Glutamatergic neuron (in vitro differentiated cells): ENCODE results near the gene ASPM. TPM values are rescaled to one million over a fixed set of nuclear protein-coding genes. Genes with fewer than 3 reads are reported as not detected.

Source experiments
- DNase-seq: peaks from one replicate; pipeline ENCODE4 v3.0.0; 2022
- H3K27ac Mint-ChIP-seq: one replicate; pipeline ENCODE4 v1.8.0; 2020; ENCODE audit warnings: mild to moderate bottlenecking, mixed read lengths, inconsistent platforms; ENCODE audit not compliant: unreplicated experiment
- H3K27me3 Mint-ChIP-seq: one replicate; pipeline ENCODE4 v1.8.0; 2020; ENCODE audit warnings: mild to moderate bottlenecking, moderate library complexity, mixed read lengths, inconsistent platforms; ENCODE audit not compliant: unreplicated experiment
- H3K36me3 Mint-ChIP-seq: one replicate; pipeline ENCODE4 v1.8.0; 2020; ENCODE audit warnings: mild to moderate bottlenecking, mixed read lengths, inconsistent platforms; ENCODE audit not compliant: unreplicated experiment
- H3K4me1 Mint-ChIP-seq: one replicate; pipeline ENCODE4 v1.8.0; 2020; ENCODE audit warnings: mild to moderate bottlenecking, low read depth, mixed read lengths, inconsistent platforms; ENCODE audit not compliant: unreplicated experiment
- H3K4me3 Mint-ChIP-seq: one replicate; pipeline ENCODE4 v1.8.0; 2020; ENCODE audit warnings: mild to moderate bottlenecking, mixed read lengths, inconsistent platforms; ENCODE audit not compliant: unreplicated experiment
- H3K9me3 Mint-ChIP-seq: one replicate; pipeline ENCODE4 v1.8.0; 2020; ENCODE audit warnings: mild to moderate bottlenecking, moderate library complexity, mixed read lengths, inconsistent platforms; ENCODE audit not compliant: unreplicated experiment
- CTCF ChIP-seq: fragments of 200-600 bp; sonication (generic); IDR thresholded peaks from one replicate; pipeline ENCODE4 v1.5.0; 2021; ENCODE audit not compliant: partially characterized antibody, unreplicated experiment
- total RNA-seq: library from RNA; stranded (reverse); fragmentation: NEBNext Ultra II Directional; extraction: Animal tissue kit (Norgen Biotek cat#: 25700); gene quantifications from one replicate; pipeline ENCODE4 v1.2.1, GENCODE V29; 2021; ENCODE audit not compliant: unreplicated experiment

Gene ASPM
- total RNA-seq, 1 donor from 2014 or later = 5.9 TPM

- Mint-ChIP-seq H3K27ac (no peak overlapping the region), H3K9me3 (no peaks in the 10 kb centered on the region), H3K4me3 (no peak overlapping the region), H3K27me3 (no peaks in the 10 kb centered on the region), H3K36me3 (no peaks in the 10 kb centered on the region), H3K4me1 (no peaks in the 10 kb centered on the region)
- DNase-seq = no peak
- no peak for TF ChIP-seq CTCF
Measured at GRCh38 chr1:197124376-197124775, 22.1 kb downstream of the ASPM start.

- no peaks in the 10 kb centered on the region for H3K36me3 Mint-ChIP-seq
- no peaks in the 10 kb centered on the region for H3K9me3 Mint-ChIP-seq
Measured at GRCh38 chr1:197116156-197116555, 30.3 kb downstream of the ASPM start.

GRCh38 chr1:197106869-197107268, 39.6 kb downstream of the ASPM start:
- DNase-seq = no peak
- Mint-ChIP-seq H3K9me3 (no peaks in the 10 kb centered on the region), H3K4me1 (no peaks in the 10 kb centered on the region), H3K36me3 (no peaks in the 10 kb centered on the region), H3K27me3 (no peaks in the 10 kb centered on the region), H3K4me3 (no peak overlapping the region), H3K27ac (no peak overlapping the region)
- TF ChIP-seq CTCF = no peak

More at GRCh38 chr1:197116156-197116555, 30.3 kb downstream of the ASPM start:
- no peak overlapping the region for H3K27ac Mint-ChIP-seq
- no peaks in the 10 kb centered on the region for H3K4me1 Mint-ChIP-seq
- no peak overlapping the region for H3K4me3 Mint-ChIP-seq
- no peaks in the 10 kb centered on the region for H3K27me3 Mint-ChIP-seq
- TF ChIP-seq CTCF = no peak
- DNase-seq = no peak

GRCh38 chr1:197103300-197103699, 43.2 kb downstream of the ASPM start:
- H3K36me3 Mint-ChIP-seq = no peaks in the 10 kb centered on the region
- no peak for DNase-seq

GRCh38 chr1:197101978-197102377, 44.5 kb downstream of the ASPM start:
- DNase-seq = no peak
- Mint-ChIP-seq H3K4me3 (no peak overlapping the region), H3K27ac (no peak overlapping the region), H3K36me3 (no peaks in the 10 kb centered on the region), H3K4me1 (no peaks in the 10 kb centered on the region), H3K9me3 (no peaks in the 10 kb centered on the region), H3K27me3 (no peaks in the 10 kb centered on the region)
- TF ChIP-seq CTCF = no peak

More at GRCh38 chr1:197103300-197103699, 43.2 kb downstream of the ASPM start:
- no peaks in the 10 kb centered on the region for H3K9me3 Mint-ChIP-seq
- H3K4me1 Mint-ChIP-seq = no peaks in the 10 kb centered on the region
- no peaks in the 10 kb centered on the region for H3K27me3 Mint-ChIP-seq
- no peak overlapping the region for H3K27ac Mint-ChIP-seq
- no peak for TF ChIP-seq CTCF
- H3K4me3 Mint-ChIP-seq = no peak overlapping the region
